Measurements from ENCODE around the gene PHF12. TPM values are rescaled to one million over a fixed set of nuclear protein-coding genes. Genes with fewer than 3 reads are reported as not detected.

PHF12 gene
- total and polyA plus RNA-seq, 2 of the 13 experiments (the other 11 are each of a cell fraction or from before 2014, with no cell fraction given): 9.8 to 17.1 TPM

DNA sequence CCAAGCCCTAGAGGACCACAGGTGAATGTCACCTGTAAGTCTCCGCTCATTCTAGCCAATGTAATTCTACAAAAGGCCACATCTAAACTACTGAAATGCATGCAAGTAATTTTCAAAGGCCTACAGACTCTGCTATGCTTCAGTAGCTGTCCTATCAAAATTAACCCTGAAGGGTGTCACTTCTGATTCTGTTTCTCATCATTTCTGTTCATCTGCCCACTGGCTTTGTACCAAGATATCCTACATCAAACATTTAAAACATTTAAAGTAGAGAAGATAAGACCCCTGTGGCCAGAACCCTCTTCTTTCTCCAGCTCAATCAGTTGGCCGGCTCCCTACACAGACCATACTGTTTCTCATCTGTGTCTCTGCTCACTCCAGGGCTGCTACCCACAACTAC is 21.5 kb downstream of the PHF12 start:
- FAIRE-seq (no peak), ATAC-seq (no peak), DNase-seq (ENCODE audit: low spot score) (no peak)
- H3K4me1 ChIP-seq (ENCODE audit: insufficient read depth, low read length): no peaks in the 10 kb centered on the region
- WGBS (ENCODE audit: low lambda C conversion rate): 100% methylated on average over 2 of the region's 2 CpGs
- H3K79me2 ChIP-seq (ENCODE audit: insufficient read depth, low read length): peaks cover 75% of the 10 kb centered on the region
- H3K27me3 ChIP-seq (ENCODE audit: control insufficient read depth in 1 of 2, insufficient read depth in 2 of 2, low read length in 2 of 2): no peaks in the 10 kb centered on the region
- ChIA-PET POLR2A (no interaction called here), CTCF (ENCODE audit: low intra/inter-chr PET ratio, low total read pairs) (no interaction called here)
- H3K4me2 ChIP-seq (ENCODE audit: low read depth, low read length): no peak overlapping the region
- intact Hi-C loops (cut with micrococcal nuclease; ENCODE audit: unreplicated experiment): loop anchor here (10.0 kb wide), 1 partner anchor 1845 kb away; no protein-coding TSS in a partner anchor
- no peak overlapping the region for H3K9ac ChIP-seq (ENCODE audit: insufficient read depth, low read depth, low read length)
- peaks cover 16% of the 10 kb centered on the region; the same call in 1 of the 2 replicates for H4K20me1 ChIP-seq (ENCODE audit: insufficient read depth, low read length)
- BruUV-seq (replicated peaks): no TSS peak
- H3K9me3 ChIP-seq (ENCODE audit: low read length): no peaks in the 10 kb centered on the region
- H3K4me3 ChIP-seq (replicated peaks in 1 of 3; ENCODE audit: insufficient read depth in 1 of 3, low read depth in 2 of 3, low read length in 3 of 3): no peak overlapping the region
- no peak for TF ChIP-seq SCMH1 (CRISPR knock-in tag; IDR thresholded peaks at IDR 0.05; ENCODE audit: borderline replicate concordance)
- no peak for TF ChIP-seq MYC (CRISPR knock-in tag; IDR thresholded peaks at IDR 0.05; ENCODE audit: borderline replicate concordance)
- TF ChIP-seq, protein P1, sequence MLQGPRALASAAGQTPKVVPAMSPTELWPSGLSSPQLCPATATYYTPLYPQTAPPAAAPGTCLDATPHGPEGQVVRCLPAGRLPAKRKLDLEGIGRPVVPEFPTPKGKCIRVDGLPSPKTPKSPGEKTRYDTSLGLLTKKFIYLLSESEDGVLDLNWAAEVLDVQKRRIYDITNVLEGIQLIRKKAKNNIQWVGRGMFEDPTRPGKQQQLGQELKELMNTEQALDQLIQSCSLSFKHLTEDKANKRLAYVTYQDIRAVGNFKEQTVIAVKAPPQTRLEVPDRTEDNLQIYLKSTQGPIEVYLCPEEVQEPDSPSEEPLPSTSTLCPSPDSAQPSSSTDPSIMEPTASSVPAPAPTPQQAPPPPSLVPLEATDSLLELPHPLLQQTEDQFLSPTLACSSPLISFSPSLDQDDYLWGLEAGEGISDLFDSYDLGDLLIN (CRISPR knock-in tag; IDR thresholded peaks at IDR 0.05; ENCODE audit: borderline replicate concordance): no peak
- no peak for TF ChIP-seq ATRX (CRISPR knock-in tag; IDR thresholded peaks at IDR 0.05; ENCODE audit: borderline replicate concordance)
- TF ChIP-seq, protein P2, sequence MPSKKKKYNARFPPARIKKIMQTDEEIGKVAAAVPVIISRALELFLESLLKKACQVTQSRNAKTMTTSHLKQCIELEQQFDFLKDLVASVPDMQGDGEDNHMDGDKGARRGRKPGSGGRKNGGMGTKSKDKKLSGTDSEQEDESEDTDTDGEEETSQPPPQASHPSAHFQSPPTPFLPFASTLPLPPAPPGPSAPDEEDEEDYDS (CRISPR knock-in tag; IDR thresholded peaks at IDR 0.05): no peak
- TF ChIP-seq POLR2AphosphoS5 (IDR thresholded peaks at IDR 0.05; ENCODE audit: low read depth, low read length): no peak
- no peak for TF ChIP-seq PTBP1 (IDR thresholded peaks at IDR 0.05; ENCODE audit: low read depth, low read length, poor library complexity, severe bottlenecking)
- no peak for TF ChIP-seq SNRNP70 (IDR thresholded peaks at IDR 0.05; ENCODE audit: low read depth, low read length)
- no peak for TF ChIP-seq CHCHD3 (CRISPR knock-in tag; IDR thresholded peaks at IDR 0.05)
- TF ChIP-seq SMARCC2 (IDR thresholded peaks at IDR 0.05): no peak
- TF ChIP-seq PAF1 (CRISPR knock-in tag; IDR thresholded peaks at IDR 0.05): no peak
- no peak for TF ChIP-seq ONECUT2 (CRISPR knock-in tag; IDR thresholded peaks at IDR 0.05)
- H3K27ac ChIP-seq (ENCODE audit: extremely low read length, insufficient read depth, low read length): no peak overlapping the region
- in situ Hi-C loops (cut with HindIII; ENCODE audit: extremely low pct_ligation_motif_present, low pct_unique_long_range_greater_than_20kb): no loop called here
- H3K36me3 ChIP-seq (replicated peaks in 1 of 2; ENCODE audit: control insufficient read depth in 1 of 2, insufficient read depth in 2 of 2, low read length in 2 of 2): peaks cover 9 to 34% of the 10 kb centered on the region in 2 experiments
- H2AFZ ChIP-seq (ENCODE audit: low read length): no peak overlapping the region
